Fibroblast of lung (primary cell): ENCODE measurements around the gene FBN3. TPM values are rescaled to one million over a fixed set of nuclear protein-coding genes. Genes with fewer than 3 reads are reported as not detected.
"Not testable (repeated sequence)": the region's sequence is repeated elsewhere in the genome, so short reads cannot be mapped to it uniquely, and the experiment has no call there.

Experiments
- DNase-seq, 2 donors: peaks; one replicate each; pipeline versions ENCODE4 v3.0.0 to v3.0.0-alpha.2; 2010; ENCODE audit warnings: low read depth in 2 of 2
- H2AFZ ChIP-seq: 2 replicates; pipeline ENCODE4 v1.5.1; 2012; ENCODE audit warnings: low read length, control low read depth, inconsistent platforms
- H3K27ac ChIP-seq: 2 replicates; pipeline ENCODE4 v1.5.1; 2011; ENCODE audit warnings: low read length, control low read depth; ENCODE audit not compliant: insufficient read depth
- H3K27me3 ChIP-seq: 2 replicates; pipeline ENCODE4 v1.5.1; 2011; ENCODE audit warnings: mild to moderate bottlenecking, low read length; ENCODE audit not compliant: control insufficient read depth, insufficient read depth
- H3K36me3 ChIP-seq: 2 replicates; pipeline ENCODE4 v1.5.1; 2011; ENCODE audit warnings: low read length; ENCODE audit not compliant: control insufficient read depth, insufficient read depth
- H3K4me1 ChIP-seq: 2 replicates; pipeline ENCODE4 v1.5.1; 2011; ENCODE audit warnings: low read length; ENCODE audit not compliant: control insufficient read depth, insufficient read depth; ENCODE audit errors: extremely low read depth
- H3K4me2 ChIP-seq: 2 replicates; pipeline ENCODE4 v1.5.1; 2011; ENCODE audit warnings: low read length, control low read depth; ENCODE audit not compliant: insufficient read depth; ENCODE audit errors: extremely low read depth
- H3K4me3 ChIP-seq, 4 experiments: fragments of 200-600 bp in 1 of 4; sonication (generic) in 1 of 4; replicated peaks in 1 of 4; 2 replicates each; pipeline ENCODE4 v1.5.1; 2011 to 2016; ENCODE audit warnings: low read length in 4 of 4, low read depth in 3 of 4, mild to moderate bottlenecking in 3 of 4, control low read depth in 2 of 4, inconsistent platforms in 1 of 4, mixed read lengths in 1 of 4; ENCODE audit not compliant: insufficient read depth in 1 of 4; ENCODE audit errors: control extremely low read depth in 1 of 4
- H3K79me2 ChIP-seq: 2 replicates; pipeline ENCODE4 v1.5.1; 2012; ENCODE audit warnings: mild to moderate bottlenecking, low read length, inconsistent platforms; ENCODE audit not compliant: control insufficient read depth, insufficient read depth
- H3K9ac ChIP-seq: 2 replicates; pipeline ENCODE4 v1.5.1; 2011; ENCODE audit warnings: mild to moderate bottlenecking, low read length, control low read depth; ENCODE audit not compliant: insufficient read depth
- H3K9me3 ChIP-seq: 2 replicates; pipeline ENCODE4 v1.5.1; 2012; ENCODE audit warnings: low read depth, low read length; ENCODE audit not compliant: control insufficient read depth, insufficient read depth
- H4K20me1 ChIP-seq: 2 replicates; pipeline ENCODE4 v1.5.1; 2011; ENCODE audit warnings: low read length; ENCODE audit not compliant: control insufficient read depth, insufficient read depth; ENCODE audit errors: extremely low read depth
- CTCF ChIP-seq, 2 donors: IDR thresholded peaks in 1 of 2; conservative IDR thresholded peaks in 1 of 2; 1 replicate in 1 of 2; 2 replicates in 1 of 2; pipeline ENCODE4 v1.5.1; 2011 to 2012; ENCODE audit warnings: low read length in 2 of 2, control low read depth in 1 of 2, inconsistent platforms in 1 of 2, low read depth in 1 of 2, mild to moderate bottlenecking in 1 of 2
- EZH2 ChIP-seq: IDR thresholded peaks from 2 replicates; pipeline ENCODE4 v1.5.1; 2012; ENCODE audit warnings: low read length, control low read depth, mild to moderate bottlenecking; ENCODE audit errors: missing control alignments
- polyA plus RNA-seq, 2 donors: library from polyadenylated mRNA; depleted of rRNA in 1 of 2; stranded (reverse) in 1 of 2; unstranded in 1 of 2; fragments of >200 nt; gene quantifications; 2 replicates each; pipeline ENCODE4 v1.2.1, GENCODE V29; 2011 to 2012; ENCODE audit warnings: missing spikeins in 1 of 2
- total RNA-seq: library from RNA; depleted of rRNA; stranded (reverse); fragments of >200 nt; gene quantifications from 2 replicates; pipeline ENCODE4 v1.2.1, GENCODE V29; 2014

FBN3 gene
- total and polyA plus RNA-seq, 2 donors (not counting 1 experiment from before 2014, with no cell fraction given), result under 0.01 TPM; not detected in 1

GRCh38 chr19:8028951-8029491 lies 120.4 kb downstream of the FBN3 start:
- peak in 1 of 2 donors; percentile 19 for DNase-seq
- Histone ChIP-seq H3K4me3 (no peak overlapping the region), H3K27me3 (no peaks in the 10 kb centered on the region), H3K4me1 (no peaks in the 10 kb centered on the region), H2AFZ (no peak overlapping the region), H3K4me2 (no peak overlapping the region), H3K79me2 (no peaks in the 10 kb centered on the region), H3K9ac (no peak overlapping the region), H3K9me3 (no peaks in the 10 kb centered on the region), H4K20me1 (no peaks in the 10 kb centered on the region), H3K36me3 (no peaks in the 10 kb centered on the region), H3K27ac (no peak overlapping the region)
- TF ChIP-seq EZH2, result no peak
- no peak for TF ChIP-seq CTCF (conservative IDR thresholded peaks at IDR 0.05 in 1 of 2, IDR thresholded peaks at IDR 0.05 in 1 of 2; ENCODE audit: low read depth in 1 of 2, low read length in 2 of 2)

GRCh38 chr19:8025316-8025715 lies 124.1 kb downstream of the FBN3 start:
- Histone ChIP-seq H3K36me3 (no peaks in the 10 kb centered on the region), H3K79me2 (no peaks in the 10 kb centered on the region), H3K9me3 (no peaks in the 10 kb centered on the region), H3K4me2 (no peak overlapping the region), H3K9ac (no peak overlapping the region), H4K20me1 (no peaks in the 10 kb centered on the region), H3K4me1 (no peaks in the 10 kb centered on the region), H3K27ac (no peak overlapping the region), H3K27me3 (no peaks in the 10 kb centered on the region), H2AFZ (no peak overlapping the region), H3K4me3 (no peak overlapping the region)
- no peak for DNase-seq
- no peak for TF ChIP-seq EZH2
- TF ChIP-seq CTCF (conservative IDR thresholded peaks at IDR 0.05 in 1 of 2, IDR thresholded peaks at IDR 0.05 in 1 of 2; ENCODE audit: low read depth in 1 of 2, low read length in 2 of 2), result no peak

GRCh38 chr19:8024256-8024655 lies 125.1 kb downstream of the FBN3 start:
- H3K4me1 ChIP-seq, DNase-seq, H3K4me3 ChIP-seq, H3K36me3 ChIP-seq, H4K20me1 ChIP-seq, H3K79me2 ChIP-seq, H3K4me2 ChIP-seq, H3K9ac ChIP-seq, H2AFZ ChIP-seq, H3K27me3 ChIP-seq, H3K9me3 ChIP-seq, H3K27ac ChIP-seq: not testable (repeated sequence)
